Fibroblast of lung (primary cell): ENCODE measurements around the gene TPD52L3.

Source experiments
- EZH2 ChIP-seq: IDR thresholded peaks from 2 replicates; pipeline ENCODE4 v1.5.1; 2012; ENCODE audit warnings: low read length, control low read depth, mild to moderate bottlenecking; ENCODE audit errors: missing control alignments
- TF ChIP-seq, protein P1 (sequence below), 2 donors: IDR thresholded peaks in 1 of 2; conservative IDR thresholded peaks in 1 of 2; 1 replicate in 1 of 2; 2 replicates in 1 of 2; pipeline ENCODE4 v1.5.1; 2011 to 2012; ENCODE audit warnings: low read length in 2 of 2, control low read depth in 1 of 2, inconsistent platforms in 1 of 2, low read depth in 1 of 2, mild to moderate bottlenecking in 1 of 2

DNA sequence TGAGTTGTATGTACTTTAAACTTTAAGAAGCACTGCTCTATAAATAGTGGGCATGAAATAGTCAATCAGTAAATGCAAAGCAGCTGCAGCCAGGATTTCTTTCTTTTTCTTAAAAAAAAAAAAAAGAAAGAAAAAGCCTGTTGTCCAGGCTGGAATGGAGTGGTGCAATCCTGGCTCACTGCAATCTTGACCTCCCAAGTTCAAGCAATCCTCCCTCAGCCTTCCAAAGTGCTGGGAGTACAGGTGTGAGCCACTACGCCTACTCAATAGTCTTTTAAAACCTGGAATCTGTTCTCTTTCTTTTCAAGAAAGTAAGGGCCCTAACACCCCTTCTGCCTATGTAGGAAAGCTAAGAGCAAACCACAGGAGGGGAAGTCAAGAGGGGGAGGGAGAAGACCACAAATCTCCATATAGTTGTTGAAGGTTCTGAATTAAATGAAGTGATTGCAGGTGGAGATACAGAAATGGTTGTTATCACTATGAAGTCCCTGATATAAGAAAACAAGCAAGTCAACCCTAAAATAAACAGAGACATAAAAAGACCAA, 20.6 kb upstream of the TPD52L3 start:
- no peak for TF ChIP-seq EZH2
- TF ChIP-seq, protein P1, sequence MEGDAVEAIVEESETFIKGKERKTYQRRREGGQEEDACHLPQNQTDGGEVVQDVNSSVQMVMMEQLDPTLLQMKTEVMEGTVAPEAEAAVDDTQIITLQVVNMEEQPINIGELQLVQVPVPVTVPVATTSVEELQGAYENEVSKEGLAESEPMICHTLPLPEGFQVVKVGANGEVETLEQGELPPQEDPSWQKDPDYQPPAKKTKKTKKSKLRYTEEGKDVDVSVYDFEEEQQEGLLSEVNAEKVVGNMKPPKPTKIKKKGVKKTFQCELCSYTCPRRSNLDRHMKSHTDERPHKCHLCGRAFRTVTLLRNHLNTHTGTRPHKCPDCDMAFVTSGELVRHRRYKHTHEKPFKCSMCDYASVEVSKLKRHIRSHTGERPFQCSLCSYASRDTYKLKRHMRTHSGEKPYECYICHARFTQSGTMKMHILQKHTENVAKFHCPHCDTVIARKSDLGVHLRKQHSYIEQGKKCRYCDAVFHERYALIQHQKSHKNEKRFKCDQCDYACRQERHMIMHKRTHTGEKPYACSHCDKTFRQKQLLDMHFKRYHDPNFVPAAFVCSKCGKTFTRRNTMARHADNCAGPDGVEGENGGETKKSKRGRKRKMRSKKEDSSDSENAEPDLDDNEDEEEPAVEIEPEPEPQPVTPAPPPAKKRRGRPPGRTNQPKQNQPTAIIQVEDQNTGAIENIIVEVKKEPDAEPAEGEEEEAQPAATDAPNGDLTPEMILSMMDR (conservative IDR thresholded peaks at IDR 0.05 in 1 of 2, IDR thresholded peaks at IDR 0.05 in 1 of 2; ENCODE audit: low read depth in 1 of 2, low read length in 2 of 2): no peak
